Measurements from ENCODE around the gene CLEC4G. TPM values are rescaled to one million over a fixed set of nuclear protein-coding genes. Genes with fewer than 3 reads are reported as not detected.

Gene CLEC4G
- polyA plus RNA-seq, 1 donor from 2014 or later: not detected

DNA sequence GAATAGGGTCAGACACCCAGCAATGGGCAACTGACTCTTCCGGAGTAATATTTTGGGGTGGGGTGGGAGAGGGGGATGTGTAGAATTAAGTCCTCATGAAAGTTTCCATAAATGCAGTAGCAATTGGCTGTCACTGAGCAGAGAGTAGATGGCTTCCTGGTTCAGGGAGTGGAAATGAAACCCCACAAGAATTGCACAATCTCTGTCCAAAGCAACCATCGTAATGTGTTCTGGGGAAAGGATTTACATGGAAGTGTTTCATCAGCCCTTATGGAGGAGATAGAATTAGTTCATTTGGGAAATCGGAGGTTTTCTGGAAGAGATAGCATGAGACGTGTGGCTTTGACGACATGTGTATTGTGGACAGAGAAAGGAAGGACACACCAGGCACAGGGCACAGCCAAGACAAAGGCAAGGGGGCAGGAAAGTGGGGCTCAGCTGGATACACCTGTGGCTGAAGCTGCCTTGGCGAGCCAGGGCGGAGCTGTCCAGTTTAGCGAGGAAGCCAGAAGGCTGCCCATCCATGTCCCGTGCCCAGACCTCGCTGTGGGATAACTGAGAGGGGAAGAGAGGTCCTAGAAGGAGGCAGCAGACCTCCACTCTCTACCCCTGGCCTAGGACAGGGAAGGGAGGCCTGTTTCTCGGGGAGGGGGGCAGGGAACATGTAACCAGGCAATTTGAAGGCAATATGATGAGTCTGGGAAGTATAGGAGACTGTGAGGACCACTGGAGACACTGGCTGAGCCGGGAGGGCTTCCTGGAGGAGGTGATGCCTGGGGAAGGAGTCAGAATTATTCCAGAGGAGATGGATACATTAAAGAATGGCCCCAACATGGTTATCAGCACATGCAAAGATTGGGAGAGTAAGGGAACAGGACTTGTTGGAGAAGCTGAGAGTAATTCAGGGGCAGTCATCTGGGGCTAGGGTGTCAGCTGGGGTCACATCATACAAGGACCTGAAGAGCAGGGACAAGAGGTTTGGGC lies 2.6 kb upstream of the CLEC4G start:
- Histone ChIP-seq H3K27me3 (ENCODE audit: insufficient read depth, low read depth, low read length) (peaks cover 48% of the 10 kb centered on the region), H3K9me3 (ENCODE audit: low read length) (no peaks in the 10 kb centered on the region), H2AFZ (ENCODE audit: low read depth, low read length) (no peak overlapping the region), H4K20me1 (ENCODE audit: insufficient read depth) (no peaks in the 10 kb centered on the region), H3K9ac (ENCODE audit: low read length) (no peak overlapping the region), H3K4me3 (ENCODE audit: low read length) (no peak overlapping the region), H3K27ac (ENCODE audit: low read length) (no peak overlapping the region), H3K79me2 (replicated peaks; ENCODE audit: insufficient read depth, low read length) (no peaks in the 10 kb centered on the region), H3K36me3 (ENCODE audit: insufficient read depth, low read length) (no peaks in the 10 kb centered on the region), H3K4me2 (ENCODE audit: low read length) (no peak overlapping the region), H3F3A (ENCODE audit: insufficient read depth, low read length, poor library complexity, severe bottlenecking) (no peaks in the 10 kb centered on the region), H3K9me2 (ENCODE audit: insufficient read depth, low read length) (no peaks in the 10 kb centered on the region)
- TF ChIP-seq, protein P1, sequence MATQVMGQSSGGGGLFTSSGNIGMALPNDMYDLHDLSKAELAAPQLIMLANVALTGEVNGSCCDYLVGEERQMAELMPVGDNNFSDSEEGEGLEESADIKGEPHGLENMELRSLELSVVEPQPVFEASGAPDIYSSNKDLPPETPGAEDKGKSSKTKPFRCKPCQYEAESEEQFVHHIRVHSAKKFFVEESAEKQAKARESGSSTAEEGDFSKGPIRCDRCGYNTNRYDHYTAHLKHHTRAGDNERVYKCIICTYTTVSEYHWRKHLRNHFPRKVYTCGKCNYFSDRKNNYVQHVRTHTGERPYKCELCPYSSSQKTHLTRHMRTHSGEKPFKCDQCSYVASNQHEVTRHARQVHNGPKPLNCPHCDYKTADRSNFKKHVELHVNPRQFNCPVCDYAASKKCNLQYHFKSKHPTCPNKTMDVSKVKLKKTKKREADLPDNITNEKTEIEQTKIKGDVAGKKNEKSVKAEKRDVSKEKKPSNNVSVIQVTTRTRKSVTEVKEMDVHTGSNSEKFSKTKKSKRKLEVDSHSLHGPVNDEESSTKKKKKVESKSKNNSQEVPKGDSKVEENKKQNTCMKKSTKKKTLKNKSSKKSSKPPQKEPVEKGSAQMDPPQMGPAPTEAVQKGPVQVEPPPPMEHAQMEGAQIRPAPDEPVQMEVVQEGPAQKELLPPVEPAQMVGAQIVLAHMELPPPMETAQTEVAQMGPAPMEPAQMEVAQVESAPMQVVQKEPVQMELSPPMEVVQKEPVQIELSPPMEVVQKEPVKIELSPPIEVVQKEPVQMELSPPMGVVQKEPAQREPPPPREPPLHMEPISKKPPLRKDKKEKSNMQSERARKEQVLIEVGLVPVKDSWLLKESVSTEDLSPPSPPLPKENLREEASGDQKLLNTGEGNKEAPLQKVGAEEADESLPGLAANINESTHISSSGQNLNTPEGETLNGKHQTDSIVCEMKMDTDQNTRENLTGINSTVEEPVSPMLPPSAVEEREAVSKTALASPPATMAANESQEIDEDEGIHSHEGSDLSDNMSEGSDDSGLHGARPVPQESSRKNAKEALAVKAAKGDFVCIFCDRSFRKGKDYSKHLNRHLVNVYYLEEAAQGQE (IDR thresholded peaks at IDR 0.05; ENCODE audit: borderline replicate concordance): no peak
- TF ChIP-seq RAD21 (conservative IDR thresholded peaks at IDR 0.05): no peak
- no peak for TF ChIP-seq EP300 (conservative IDR thresholded peaks at IDR 0.05; ENCODE audit: poor library complexity, severe bottlenecking)
- TF ChIP-seq, protein P2, sequence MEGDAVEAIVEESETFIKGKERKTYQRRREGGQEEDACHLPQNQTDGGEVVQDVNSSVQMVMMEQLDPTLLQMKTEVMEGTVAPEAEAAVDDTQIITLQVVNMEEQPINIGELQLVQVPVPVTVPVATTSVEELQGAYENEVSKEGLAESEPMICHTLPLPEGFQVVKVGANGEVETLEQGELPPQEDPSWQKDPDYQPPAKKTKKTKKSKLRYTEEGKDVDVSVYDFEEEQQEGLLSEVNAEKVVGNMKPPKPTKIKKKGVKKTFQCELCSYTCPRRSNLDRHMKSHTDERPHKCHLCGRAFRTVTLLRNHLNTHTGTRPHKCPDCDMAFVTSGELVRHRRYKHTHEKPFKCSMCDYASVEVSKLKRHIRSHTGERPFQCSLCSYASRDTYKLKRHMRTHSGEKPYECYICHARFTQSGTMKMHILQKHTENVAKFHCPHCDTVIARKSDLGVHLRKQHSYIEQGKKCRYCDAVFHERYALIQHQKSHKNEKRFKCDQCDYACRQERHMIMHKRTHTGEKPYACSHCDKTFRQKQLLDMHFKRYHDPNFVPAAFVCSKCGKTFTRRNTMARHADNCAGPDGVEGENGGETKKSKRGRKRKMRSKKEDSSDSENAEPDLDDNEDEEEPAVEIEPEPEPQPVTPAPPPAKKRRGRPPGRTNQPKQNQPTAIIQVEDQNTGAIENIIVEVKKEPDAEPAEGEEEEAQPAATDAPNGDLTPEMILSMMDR (IDR thresholded peaks at IDR 0.05; ENCODE audit: poor library complexity, severe bottlenecking): no peak
- no peak for TF ChIP-seq EZH2 (IDR thresholded peaks at IDR 0.05; ENCODE audit: borderline replicate concordance, insufficient read depth, low read length, poor library complexity, severe bottlenecking)
- TF ChIP-seq TAF1 (IDR thresholded peaks at IDR 0.05; ENCODE audit: low read depth): no peak
- no peak for TF ChIP-seq POLR2AphosphoS5 (IDR thresholded peaks at IDR 0.05)
- no peak for TF ChIP-seq SMC3 (conservative IDR thresholded peaks at IDR 0.05; ENCODE audit: poor library complexity)
- TF ChIP-seq MXI1 (conservative IDR thresholded peaks at IDR 0.05; ENCODE audit: poor library complexity, severe bottlenecking): no peak

DNA sequence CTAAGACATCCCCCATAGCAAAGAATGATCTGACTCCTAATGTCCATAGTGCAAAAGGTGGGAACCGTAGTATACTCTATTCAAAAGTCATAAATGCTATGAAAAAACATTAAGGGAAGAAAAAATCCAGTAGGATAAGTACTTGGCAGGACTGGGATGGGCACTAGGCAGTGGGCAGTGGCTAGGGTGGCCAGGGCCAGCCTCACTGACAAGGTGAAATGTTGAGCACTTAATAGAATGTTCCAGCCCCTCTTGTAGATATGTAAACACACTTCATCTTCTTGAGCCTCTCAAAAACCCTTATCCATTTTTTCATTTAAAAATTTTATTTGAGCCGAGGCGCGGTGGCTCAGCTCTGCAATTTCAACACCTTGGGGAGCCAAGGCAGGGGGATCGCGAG lies 1.5 kb upstream of the CLEC4G start:
- Histone ChIP-seq H3K4me3 (ENCODE audit: low read length) (no peak overlapping the region), H3K27me3 (ENCODE audit: insufficient read depth, low read depth, low read length) (peaks cover 59% of the 10 kb centered on the region), H4K20me1 (ENCODE audit: insufficient read depth) (no peaks in the 10 kb centered on the region), H3K36me3 (ENCODE audit: insufficient read depth, low read length) (no peaks in the 10 kb centered on the region), H3K9me3 (ENCODE audit: low read length) (no peaks in the 10 kb centered on the region), H3F3A (ENCODE audit: insufficient read depth, low read length, poor library complexity, severe bottlenecking) (no peaks in the 10 kb centered on the region), H3K79me2 (replicated peaks; ENCODE audit: insufficient read depth, low read length) (no peaks in the 10 kb centered on the region), H3K9ac (ENCODE audit: low read length) (no peak overlapping the region), H3K4me2 (ENCODE audit: low read length) (no peak overlapping the region), H2AFZ (ENCODE audit: low read depth, low read length) (no peak overlapping the region), H3K9me2 (ENCODE audit: insufficient read depth, low read length) (no peaks in the 10 kb centered on the region), H3K27ac (ENCODE audit: low read length) (no peak overlapping the region)
- TF ChIP-seq SMC3 (conservative IDR thresholded peaks at IDR 0.05; ENCODE audit: poor library complexity) (no peak), RAD21 (conservative IDR thresholded peaks at IDR 0.05) (no peak), POLR2AphosphoS5 (IDR thresholded peaks at IDR 0.05) (no peak), EZH2 (IDR thresholded peaks at IDR 0.05; ENCODE audit: borderline replicate concordance, insufficient read depth, low read length, poor library complexity, severe bottlenecking) (no peak), MXI1 (conservative IDR thresholded peaks at IDR 0.05; ENCODE audit: poor library complexity, severe bottlenecking) (no peak), TAF1 (IDR thresholded peaks at IDR 0.05; ENCODE audit: low read depth) (no peak), EP300 (conservative IDR thresholded peaks at IDR 0.05; ENCODE audit: poor library complexity, severe bottlenecking) (no peak)
- TF ChIP-seq, protein P1 (IDR thresholded peaks at IDR 0.05; ENCODE audit: borderline replicate concordance): no peak
- TF ChIP-seq, protein P2 (IDR thresholded peaks at IDR 0.05; ENCODE audit: poor library complexity, severe bottlenecking): no peak

Data from neural cell (in vitro differentiated cells).